WERI-Rb-1 (cell line): ENCODE results near the gene LRRC42.

ENCODE experiments used
- DNase-seq: peaks from one replicate; pipeline ENCODE4 v3.0.0-alpha.2; 2020
- H3K27ac ChIP-seq: fragments of 250-450 bp; sonication (Bioruptor Pico); 2 replicates; pipeline ENCODE4 v1.5.1; 2020; ENCODE audit warnings: mild to moderate bottlenecking, moderate library complexity
- H3K27me3 ChIP-seq: fragments of 250-450 bp; sonication (Bioruptor Pico); 2 replicates; pipeline ENCODE4 v1.5.1; 2021; ENCODE audit warnings: mild to moderate bottlenecking, low read depth, moderate library complexity; ENCODE audit not compliant: insufficient read depth, severe bottlenecking
- H3K36me3 ChIP-seq: fragments of 250-450 bp; sonication (Bioruptor Pico); 2 replicates; pipeline ENCODE4 v1.5.1; 2020; ENCODE audit warnings: mild to moderate bottlenecking, moderate library complexity
- H3K4me3 ChIP-seq: 2 replicates; pipeline ENCODE4 v1.5.1; 2011; ENCODE audit warnings: low read depth, mild to moderate bottlenecking, control low read depth, low read length
- H3K9me3 ChIP-seq: fragments of 250-450 bp; sonication (Bioruptor Pico); 2 replicates; pipeline ENCODE4 v1.5.1; 2021; ENCODE audit warnings: mild to moderate bottlenecking, moderate library complexity; ENCODE audit not compliant: severe bottlenecking
- CTCF ChIP-seq: IDR thresholded peaks from 2 replicates; pipeline ENCODE4 v1.5.1; 2011; ENCODE audit warnings: low read depth, mild to moderate bottlenecking, control low read depth, inconsistent platforms, low read length

The LRRC42 gene

DNA sequence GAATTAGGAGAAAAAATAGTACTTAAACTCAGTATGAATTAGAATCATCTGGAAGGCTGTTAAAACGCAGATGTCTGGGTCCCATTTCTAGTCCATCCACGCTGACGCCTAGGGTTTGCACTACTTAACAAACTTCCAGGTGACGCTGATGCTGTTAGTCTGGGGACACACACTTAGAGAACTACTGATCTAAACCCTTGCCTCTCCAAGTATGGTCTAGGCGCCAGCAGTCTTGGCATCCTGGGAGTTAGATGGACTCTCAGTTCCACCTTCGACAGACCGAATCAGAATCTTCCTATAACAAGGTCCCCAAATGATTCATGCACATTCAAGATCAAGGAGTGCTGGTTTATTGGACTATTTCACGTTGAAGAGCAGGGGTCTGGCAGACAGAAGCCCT lies 40.6 kb upstream of the LRRC42 start:
- DNase-seq, result no peak
- no peaks in the 10 kb centered on the region; the same call in 1 of the 2 replicates for H3K36me3 ChIP-seq
- H3K27ac ChIP-seq, result no peak overlapping the region
- no peaks in the 10 kb centered on the region for H3K9me3 ChIP-seq
- no peak overlapping the region for H3K4me3 ChIP-seq
- no peaks in the 10 kb centered on the region for H3K27me3 ChIP-seq
- no peak for TF ChIP-seq CTCF

DNA sequence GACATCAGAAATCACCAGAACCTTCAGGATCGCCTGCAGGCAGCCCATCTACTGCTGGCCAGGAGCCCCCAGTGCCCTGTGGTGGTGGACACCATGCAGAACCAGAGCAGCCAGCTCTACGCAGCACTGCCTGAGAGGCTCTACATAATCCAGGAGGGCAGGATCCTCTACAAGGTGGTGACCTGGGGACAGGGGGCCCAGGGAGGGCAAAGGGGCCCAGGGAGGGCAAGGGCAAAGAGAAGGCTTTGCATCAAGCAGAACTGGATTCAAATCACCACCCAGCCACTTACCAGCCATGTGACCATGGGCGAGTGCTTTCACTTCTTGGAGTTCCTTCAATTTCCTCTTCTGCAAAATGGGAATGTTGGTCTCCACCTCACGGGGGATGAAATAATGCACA lies 40.0 kb upstream of the LRRC42 start:
- no peaks in the 10 kb centered on the region for H3K27me3 ChIP-seq
- H3K27ac ChIP-seq, result no peak overlapping the region
- no peaks in the 10 kb centered on the region for H3K9me3 ChIP-seq
- no peak overlapping the region for H3K4me3 ChIP-seq
- DNase-seq, result no peak
- H3K36me3 ChIP-seq, result no peaks in the 10 kb centered on the region; the same call in 1 of the 2 replicates
- no peak for TF ChIP-seq CTCF

GRCh38 chr1:53909946-53910345 lies 36.2 kb upstream of the LRRC42 start:
- Histone ChIP-seq H3K9me3 (no peaks in the 10 kb centered on the region), H3K4me3 (no peak overlapping the region), H3K36me3 (no peaks in the 10 kb centered on the region; the same call in 1 of the 2 replicates), H3K27ac (no peak overlapping the region), H3K27me3 (no peaks in the 10 kb centered on the region)
- no peak for TF ChIP-seq CTCF
- no peak for DNase-seq

- H3K4me3 ChIP-seq, result no peak overlapping the region
- no peak for DNase-seq
- H3K27me3 ChIP-seq, result no peaks in the 10 kb centered on the region
- H3K36me3 ChIP-seq, result no peaks in the 10 kb centered on the region; the same call in none of the 2 replicates
- H3K9me3 ChIP-seq, result no peaks in the 10 kb centered on the region
- no peak overlapping the region for H3K27ac ChIP-seq
- no peak for TF ChIP-seq CTCF
Observed at GRCh38 chr1:53911442-53911841, 34.7 kb upstream of the LRRC42 start.

GRCh38 chr1:53913352-53914033 lies 32.7 kb upstream of the LRRC42 start:
- H3K27ac ChIP-seq, result no peak overlapping the region
- no peak for DNase-seq

More at GRCh38 chr1:53913352-53914033, 32.7 kb upstream of the LRRC42 start:
- H3K27me3 ChIP-seq, result no peaks in the 10 kb centered on the region
- H3K9me3 ChIP-seq, result no peaks in the 10 kb centered on the region
- no peak overlapping the region for H3K4me3 ChIP-seq
- TF ChIP-seq CTCF, result no peak
- H3K36me3 ChIP-seq, result peaks cover 2% of the 10 kb centered on the region
